Mucosa of descending colon (tissue), 3 donors: ENCODE measurements around the gene TEC. TPM values are rescaled to one million over a fixed set of nuclear protein-coding genes. Genes with fewer than 3 reads are reported as not detected.

ENCODE experiments used
- ATAC-seq: fragments of 200-7000 bp; cut with Tn5 transposase; one replicate; pipeline ENCODE4 v1.9.1; 2020; ENCODE audit warnings: mild to moderate bottlenecking, moderate library complexity
- DNase-seq, 3 donors: peaks; one replicate each; pipeline ENCODE4 v3.0.0-alpha.2; 2020
- H3K36me3 ChIP-seq: fragments of 200-600 bp; one replicate; pipeline ENCODE4 v1.8.0; 2021; ENCODE audit warnings: low read depth, mild to moderate bottlenecking
- H3K4me1 ChIP-seq: fragments of 200-600 bp; one replicate; pipeline ENCODE4 v1.8.0; 2021; ENCODE audit warnings: low read depth, mild to moderate bottlenecking
- H3K4me3 ChIP-seq: fragments of 200-600 bp; one replicate; pipeline ENCODE4 v1.8.0; 2021; ENCODE audit warnings: mild to moderate bottlenecking
- H3K9me3 ChIP-seq: fragments of 200-600 bp; one replicate; pipeline ENCODE4 v1.8.0; 2021; ENCODE audit warnings: mild to moderate bottlenecking
- CTCF ChIP-seq: fragments of 200-600 bp; IDR thresholded peaks from one replicate; pipeline ENCODE4 v1.8.0; 2022; ENCODE audit warnings: antibody characterized with exemption, mild to moderate bottlenecking
- intact Hi-C, 2 donors: fragments of 100-400 bp; cut with DNase I in 1 of 2; cut with micrococcal nuclease in 1 of 2; formaldehyde crosslinking; loops; one replicate each; pipeline versions ENCODE4 v1.11.0 to v1.11.1; 2022; cut with DNase I, micrococcal nuclease
- total RNA-seq, 3 donors: library from RNA; stranded (reverse); fragmentation: NEBNext Ultra II Directional in 2 of 3; extraction: Animal tissue kit (Norgen Biotek cat#: 25700) in 2 of 3; gene quantifications; one replicate each; pipeline versions ENCODE4 v1.2.1 to v1.2.4, GENCODE V29; 2021 to 2023
- donor health status: DM: no; HTN: no; CAD: no; lungs with moderate emphysema.
- donor health status: DM: no; HTN: no; CAD: no.
- donor health status: DM: no; HTN: yes; CAD: no.

TEC gene
- total RNA-seq, 3 donors from 2014 or later, result 3.4 to 4.0 (median 3.8) TPM

GRCh38 chr4:48126621-48127020, 143.0 kb downstream of the TEC start:
- ATAC-seq (no peak), DNase-seq (no peak)
- intact Hi-C loops, result no loop called here
- no peak for TF ChIP-seq CTCF
- H3K4me1 ChIP-seq, result peaks cover 17% of the 10 kb centered on the region
- no peaks in the 10 kb centered on the region for H3K36me3 ChIP-seq
- H3K4me3 ChIP-seq, result no peak overlapping the region
- H3K9me3 ChIP-seq, result no peaks in the 10 kb centered on the region

DNA sequence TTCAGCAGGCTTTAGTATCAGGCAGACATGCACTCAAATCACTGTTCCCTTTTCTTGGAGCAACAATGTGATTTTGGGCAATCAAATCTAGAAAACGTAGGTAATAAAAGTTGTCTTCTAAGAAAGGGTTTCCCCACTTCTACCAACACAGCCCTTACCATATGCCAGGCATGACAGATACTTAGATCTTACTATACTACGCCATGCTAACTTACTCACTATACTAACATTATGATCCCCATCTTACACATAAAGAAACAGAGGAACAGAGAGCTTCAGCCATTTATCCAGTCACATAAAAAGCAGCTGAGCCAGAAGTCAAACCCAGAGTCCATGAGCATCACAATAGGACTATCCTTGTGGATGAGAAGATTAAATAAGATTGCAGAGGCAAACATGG, 144.8 kb downstream of the TEC start:
- DNase-seq, result no peak
- no peak for TF ChIP-seq CTCF

DNA sequence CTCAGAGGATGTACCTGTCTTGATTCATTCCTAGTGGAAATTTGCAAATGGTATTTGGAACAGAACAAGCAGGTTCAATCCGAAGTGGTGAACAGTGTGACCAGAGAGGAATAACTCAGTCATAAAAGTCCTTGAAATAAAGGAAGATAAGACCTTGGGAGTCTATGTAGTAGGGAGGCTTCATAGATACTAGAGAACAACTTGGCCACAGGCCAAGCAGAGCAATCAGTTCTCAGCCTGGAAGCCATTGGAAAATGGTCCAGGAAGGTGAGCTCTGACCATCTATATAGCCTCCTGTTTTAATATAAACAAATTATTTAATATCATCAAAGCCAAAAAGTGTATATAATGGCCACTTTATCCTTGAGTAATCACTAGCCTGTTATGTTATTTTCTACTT, 146.9 kb downstream of the TEC start:
- intact Hi-C loops, result no loop called here
- no peak overlapping the region for H3K4me3 ChIP-seq
- H3K4me1 ChIP-seq, result peaks cover 9% of the 10 kb centered on the region
- TF ChIP-seq CTCF, result no peak
- ATAC-seq, result no peak
- H3K9me3 ChIP-seq, result no peaks in the 10 kb centered on the region
- DNase-seq, result no peak
- H3K36me3 ChIP-seq, result no peaks in the 10 kb centered on the region

More for the DNA sequence above, 144.8 kb downstream of the TEC start:
- Histone ChIP-seq H3K4me3 (no peak overlapping the region), H3K36me3 (no peaks in the 10 kb centered on the region), H3K4me1 (peaks cover 17% of the 10 kb centered on the region), H3K9me3 (no peaks in the 10 kb centered on the region)
- intact Hi-C loops, result no loop called here
- ATAC-seq, result no peak

DNA sequence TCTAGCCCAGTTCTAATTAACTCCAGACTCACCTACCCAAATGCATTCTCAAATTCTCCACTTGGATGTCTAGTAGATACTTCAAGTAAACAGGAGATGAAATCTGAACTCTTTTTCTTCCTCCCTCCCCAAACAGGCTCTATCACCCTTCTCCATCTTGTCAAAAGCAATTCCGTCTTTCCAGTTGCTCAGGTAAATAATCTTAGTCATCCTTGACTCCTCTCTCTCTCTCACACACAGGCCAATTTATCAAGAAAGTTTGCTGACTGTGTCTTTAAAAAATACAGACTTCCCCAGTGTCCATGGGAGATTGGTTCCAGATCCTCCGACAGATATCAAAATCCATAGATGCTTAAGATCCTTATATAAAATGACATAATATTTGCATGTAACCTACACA, 148.5 kb downstream of the TEC start:
- Histone ChIP-seq H3K4me1 (no peaks in the 10 kb centered on the region), H3K4me3 (no peak overlapping the region), H3K36me3 (no peaks in the 10 kb centered on the region), H3K9me3 (no peaks in the 10 kb centered on the region)
- no peak for TF ChIP-seq CTCF
- no peak for DNase-seq
- intact Hi-C loops, result no loop called here
- ATAC-seq, result no peak

DNA sequence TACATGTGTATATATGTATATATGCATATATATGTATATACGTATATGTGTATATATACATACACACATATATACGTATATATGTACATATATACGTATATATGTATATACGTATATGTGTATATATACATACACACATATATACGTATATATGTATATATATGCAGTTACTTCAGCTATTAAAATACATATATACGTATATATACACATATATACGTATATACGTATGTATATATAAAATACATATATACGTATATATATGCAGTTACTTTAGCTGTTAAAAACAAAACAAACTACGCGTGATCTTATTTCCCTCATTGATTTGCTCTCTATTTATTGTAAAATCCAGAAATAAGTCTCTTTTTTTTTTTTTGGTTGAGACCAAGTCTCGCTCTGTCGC, 149.5 kb downstream of the TEC start:
- no peaks in the 10 kb centered on the region for H3K36me3 ChIP-seq
- intact Hi-C loops, result no loop called here

More for the DNA sequence above, 149.5 kb downstream of the TEC start:
- H3K4me1 ChIP-seq, result no peaks in the 10 kb centered on the region
- no peak for TF ChIP-seq CTCF
- ATAC-seq, result no peak
- H3K9me3 ChIP-seq, result no peaks in the 10 kb centered on the region
- DNase-seq, result no peak
- H3K4me3 ChIP-seq, result no peak overlapping the region
